Measurements from ENCODE around the gene CDKN2AIP.

DNA sequence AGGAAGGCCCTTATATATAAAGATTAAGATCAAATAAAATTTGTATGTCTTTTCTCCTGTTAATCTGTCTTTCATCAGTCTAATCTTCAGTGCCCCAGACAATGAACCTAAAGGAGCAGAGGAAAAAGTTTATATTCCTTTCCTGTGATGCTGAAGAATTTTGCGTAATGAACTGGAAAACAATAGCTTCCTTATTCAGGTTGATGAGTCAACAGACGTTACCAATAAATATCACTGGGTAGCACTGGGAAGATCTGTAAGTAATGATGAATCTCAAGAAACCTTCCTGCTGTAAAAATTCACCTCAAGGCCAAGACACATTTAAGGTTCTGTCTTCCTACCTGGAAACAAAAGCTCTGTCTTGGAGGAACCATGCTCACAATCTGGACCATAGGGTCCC, 25.5 kb downstream of the CDKN2AIP start:
- TF ChIP-seq CTCF (conservative IDR thresholded peaks at IDR 0.05; ENCODE audit: low read length) (no peak), EZH2phosphoT487 (IDR thresholded peaks at IDR 0.05; ENCODE audit: borderline replicate concordance) (no peak)

Data from Loucy (cell line).